Testis (tissue), 3 donors: ENCODE data around the gene TNNT1. TPM values are rescaled to one million over a fixed set of nuclear protein-coding genes. Genes with fewer than 3 reads are reported as not detected.

Experiments used
- DNase-seq: peaks from one replicate; pipeline ENCODE4 v3.0.0-alpha.2; 2019
- H3K27ac ChIP-seq, 2 donors: fragments of 200-600 bp; sonication (generic); one replicate each; pipeline ENCODE4 v1.5.1; 2019
- H3K27me3 ChIP-seq: fragments of 200-600 bp; sonication (generic); one replicate; pipeline ENCODE4 v1.5.1; 2019
- H3K36me3 ChIP-seq: fragments of 200-600 bp; sonication (generic); one replicate; pipeline ENCODE4 v1.5.1; 2017; ENCODE audit warnings: low read depth; ENCODE audit errors: missing control alignments
- H3K4me1 ChIP-seq: fragments of 200-600 bp; sonication (generic); one replicate; pipeline ENCODE4 v1.5.1; 2019
- H3K4me3 ChIP-seq, 2 donors: fragments of 200-600 bp; sonication (generic); one replicate each; pipeline ENCODE4 v1.5.1; 2017 to 2019
- H3K9me3 ChIP-seq: fragments of 200-600 bp; sonication (generic); one replicate; pipeline ENCODE4 v1.5.1; 2017
- POLR2A ChIP-seq: fragments of 450-650 bp; IDR thresholded peaks from one replicate; pipeline ENCODE4 v1.6.1; 2017; ENCODE audit warnings: antibody characterized with exemption, mild to moderate bottlenecking, moderate library complexity
- WGBS, 2 donors: methylation state at CpG; one replicate each; pipeline ENCODE4 v1.1.5; 2018; 5-methylcytosine and 5-hydroxymethylcytosine counted together
- intact Hi-C: fragments of 100-400 bp; cut with DNase I; formaldehyde crosslinking; loops from one replicate; pipeline ENCODE4 v1.15.1; 2023; ENCODE audit warnings: low total_unique reads
- polyA plus RNA-seq: library from polyadenylated mRNA; stranded (reverse); fragments of 350-450 nt; fragmentation: Illumina TruSeq; extraction: RNeasy Lipid Tissue Mini Kit (QIAGEN cat#74804); gene quantifications from one replicate; pipeline ENCODE4 v1.2.3, GENCODE V29; 2014; ENCODE audit warnings: low read depth, low replicate concordance; ENCODE audit not compliant: insufficient read depth
- total RNA-seq, 2 donors: library from RNA; depleted of rRNA; stranded (reverse); fragments of >200 nt; gene quantifications; one replicate each; pipeline ENCODE4 v1.2.3, GENCODE V29; 2016
- TF ChIP-seq, protein P1 (sequence below), 3 experiments: fragments of 450-650 bp in 2 of 3; fragments of 200-600 bp in 1 of 3; sonication (generic) in 1 of 3; IDR thresholded peaks; one replicate each; pipeline ENCODE4 v1.5.1; 2016 to 2019; ENCODE audit warnings: antibody characterized with exemption in 3 of 3, mild to moderate bottlenecking in 2 of 3, moderate library complexity in 1 of 3

Gene TNNT1
- total and polyA plus RNA-seq, 3 donors from 2014 or later = 13.0 to 84.0 (median 14.5) TPM

- peak; percentile 13 for DNase-seq
- Histone ChIP-seq H3K4me3 (no peak overlapping the region), H3K27me3 (no peaks in the 10 kb centered on the region), H3K36me3 (no peaks in the 10 kb centered on the region), H3K9me3 (no peaks in the 10 kb centered on the region), H3K4me1 (peaks cover 19% of the 10 kb centered on the region), H3K27ac (no peak overlapping the region)
- TF ChIP-seq, protein P1, sequence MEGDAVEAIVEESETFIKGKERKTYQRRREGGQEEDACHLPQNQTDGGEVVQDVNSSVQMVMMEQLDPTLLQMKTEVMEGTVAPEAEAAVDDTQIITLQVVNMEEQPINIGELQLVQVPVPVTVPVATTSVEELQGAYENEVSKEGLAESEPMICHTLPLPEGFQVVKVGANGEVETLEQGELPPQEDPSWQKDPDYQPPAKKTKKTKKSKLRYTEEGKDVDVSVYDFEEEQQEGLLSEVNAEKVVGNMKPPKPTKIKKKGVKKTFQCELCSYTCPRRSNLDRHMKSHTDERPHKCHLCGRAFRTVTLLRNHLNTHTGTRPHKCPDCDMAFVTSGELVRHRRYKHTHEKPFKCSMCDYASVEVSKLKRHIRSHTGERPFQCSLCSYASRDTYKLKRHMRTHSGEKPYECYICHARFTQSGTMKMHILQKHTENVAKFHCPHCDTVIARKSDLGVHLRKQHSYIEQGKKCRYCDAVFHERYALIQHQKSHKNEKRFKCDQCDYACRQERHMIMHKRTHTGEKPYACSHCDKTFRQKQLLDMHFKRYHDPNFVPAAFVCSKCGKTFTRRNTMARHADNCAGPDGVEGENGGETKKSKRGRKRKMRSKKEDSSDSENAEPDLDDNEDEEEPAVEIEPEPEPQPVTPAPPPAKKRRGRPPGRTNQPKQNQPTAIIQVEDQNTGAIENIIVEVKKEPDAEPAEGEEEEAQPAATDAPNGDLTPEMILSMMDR (IDR thresholded peaks at IDR 0.05) = no peak
- no peak for TF ChIP-seq POLR2A
- intact Hi-C loops = no loop called here
- WGBS, 2 donors = 77 to 79% methylated on average over 19 to 32 of the region's 32 CpGs
These were observed 54.3 kb downstream of the TNNT1 start for GRCh38 chr19:55094456-55095259.

GRCh38 chr19:55092423-55093318 is 56.3 kb downstream of the TNNT1 start:
- H3K4me1 ChIP-seq = peaks cover 1% of the 10 kb centered on the region
- intact Hi-C loops = no loop called here
- no peak overlapping the region for H3K4me3 ChIP-seq
- no peak overlapping the region for H3K27ac ChIP-seq
- DNase-seq = peak; percentile 13
- TF ChIP-seq, protein P1 (IDR thresholded peaks at IDR 0.05) = no peak
- no peak for TF ChIP-seq POLR2A
- H3K9me3 ChIP-seq = no peaks in the 10 kb centered on the region
- H3K27me3 ChIP-seq = no peaks in the 10 kb centered on the region
- no peaks in the 10 kb centered on the region for H3K36me3 ChIP-seq
- 71% methylated on average over 45 of the region's 49 CpGs; no CpG with 5 or more reads in 1 of the 2 donors for WGBS, 2 donors

DNA sequence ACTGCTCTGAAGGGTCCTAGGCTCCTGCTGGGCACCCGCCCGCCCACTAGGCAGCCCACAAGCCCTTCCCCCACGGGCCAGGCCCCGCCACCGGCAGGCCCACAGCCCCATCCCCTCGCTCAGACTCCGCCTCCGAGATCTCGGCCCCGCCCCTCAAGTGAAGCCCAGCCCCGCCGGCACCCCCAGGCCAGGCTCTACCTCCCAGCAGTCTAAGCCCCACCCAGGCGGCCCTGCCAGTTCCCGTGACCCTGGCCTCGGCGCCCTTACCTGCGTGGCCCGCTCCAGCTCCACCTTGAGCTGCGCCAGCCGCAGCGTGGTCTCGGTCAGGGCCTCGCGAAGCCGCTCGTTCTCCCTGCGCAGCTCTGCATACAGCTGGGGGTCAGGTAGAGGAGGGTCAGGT is 57.1 kb downstream of the TNNT1 start:
- Histone ChIP-seq H3K9me3 (no peaks in the 10 kb centered on the region), H3K4me1 (peaks cover 8% of the 10 kb centered on the region), H3K4me3 (no peak overlapping the region), H3K27me3 (no peaks in the 10 kb centered on the region), H3K27ac (no peak overlapping the region), H3K36me3 (no peaks in the 10 kb centered on the region)
- intact Hi-C loops = no loop called here
- peak; percentile 21 for DNase-seq
- WGBS, 2 donors = 65 to 71% methylated on average over 8 to 27 of the region's 27 CpGs
- TF ChIP-seq, protein P1 (IDR thresholded peaks at IDR 0.05) = no peak
- no peak for TF ChIP-seq POLR2A

DNA sequence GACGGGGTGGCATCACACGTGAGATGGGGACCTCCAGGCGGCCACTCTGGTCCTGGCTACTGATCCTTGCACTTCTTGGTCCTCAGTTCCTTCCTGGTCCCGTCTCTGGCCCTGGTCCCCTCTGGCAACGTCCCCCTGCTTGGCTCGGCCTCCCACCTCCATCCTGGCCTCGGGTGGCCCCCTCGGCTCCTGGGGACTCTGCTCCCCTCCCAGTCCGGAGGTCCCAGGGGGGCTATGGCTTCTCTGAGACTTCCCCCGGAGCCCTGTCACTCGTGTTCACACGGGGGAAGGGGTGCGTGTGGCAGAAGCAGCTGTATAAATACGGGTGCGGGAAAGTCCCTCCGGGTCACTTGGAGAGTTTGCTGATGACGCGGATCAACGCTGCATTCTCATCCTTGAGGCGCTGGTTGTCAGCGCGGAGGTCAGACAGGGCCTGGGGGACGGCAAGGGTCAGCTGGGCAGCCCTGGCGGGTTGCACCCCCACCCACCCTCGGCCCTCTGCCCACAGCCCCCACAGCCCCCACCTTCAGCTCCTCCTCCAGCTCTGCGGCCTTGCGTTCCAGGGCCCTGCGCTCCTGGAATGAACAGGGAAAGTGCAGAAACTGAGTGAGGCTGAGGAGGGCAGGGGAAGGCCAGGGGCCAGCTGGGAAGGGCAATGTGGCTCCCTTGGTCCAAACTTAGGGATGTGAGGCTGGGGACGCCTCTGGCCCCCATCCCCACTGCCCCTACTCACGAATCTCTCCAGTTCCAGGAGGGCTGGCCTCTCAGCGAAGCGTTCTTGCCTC is 57.7 kb downstream of the TNNT1 start:
- peak; percentile 13 for DNase-seq
- no peaks in the 10 kb centered on the region for H3K27me3 ChIP-seq
- intact Hi-C loops = no loop called here
- peaks cover 15% of the 10 kb centered on the region for H3K4me1 ChIP-seq
- H3K9me3 ChIP-seq = no peaks in the 10 kb centered on the region
- WGBS, 2 donors = 75% methylated on average over 20 to 31 of the region's 32 CpGs
- H3K27ac ChIP-seq = no peak overlapping the region
- no peaks in the 10 kb centered on the region for H3K36me3 ChIP-seq
- TF ChIP-seq, protein P1 (IDR thresholded peaks at IDR 0.05) = no peak
- no peak for TF ChIP-seq POLR2A
- H3K4me3 ChIP-seq = no peak overlapping the region
